Bronchus fibroblast of lung (primary cell): ENCODE results near the gene HK1. TPM values are rescaled to one million over a fixed set of nuclear protein-coding genes. Genes with fewer than 3 reads are reported as not detected.

Source experiments
- total RNA-seq: library from RNA; depleted of rRNA; stranded (reverse); fragments of >200 nt; gene quantifications from 2 replicates; pipeline ENCODE4 v1.2.3, GENCODE V29; 2015

The HK1 gene
- 72.8 and 76.4 TPM in 2 replicates for total RNA-seq

GRCh38 chr10:69278446-69278963 is at the start of gene HK1:
TSS of gene HK1 (plus strand) at chr10:69278496.

GRCh38 chr10:69416695-69417094 is 138.4 kb downstream of the HK1 start, which contains the start of gene TACR2:
TSS of gene TACR2 (minus strand) at chr10:69416918. CDS start at chr10:69416323, 595 bp downstream.

GRCh38 chr10:69451209-69451783 is 173.0 kb downstream of the HK1 start, which contains the start of gene TSPAN15:
TSS of gene TSPAN15 (plus strand) at chr10:69451465. CDS start at chr10:69451595, 130 bp downstream.

Other genes starting within 250 kb of the HK1 start
- 110 TPM in 2 replicates for gene SRGN, start 190.4 kb upstream of the HK1 start, total RNA-seq
- 12.6 and 15.6 TPM in 2 replicates for gene VPS26A, start 154.3 kb upstream of the HK1 start, total RNA-seq
- 17.7 and 23.5 TPM in 2 replicates for gene SUPV3L1, start 98.3 kb upstream of the HK1 start, total RNA-seq
- under 0.01 TPM in 1 of 2 replicates, not detected in the other for gene HKDC1, start 58.2 kb upstream of the HK1 start, total RNA-seq
- gene TACR2, start 138.4 kb downstream of the HK1 start, total RNA-seq: under 0.01 TPM in 1 of 2 replicates, not detected in the other
- gene TSPAN15, start 173.0 kb downstream of the HK1 start, total RNA-seq: under 0.01 and 0.30 TPM in 2 replicates